ENCODE measurements around the gene KCNMA1. TPM values are rescaled to one million over a fixed set of nuclear protein-coding genes. Genes with fewer than 3 reads are reported as not detected.

Gene KCNMA1
- total RNA-seq, 1 donor from 2014 or later: not detected

GRCh38 chr10:76918106-76918505, 719.5 kb downstream of the KCNMA1 start:
- no peak for DNase-seq (ENCODE audit: low read depth in 2 of 2)

GRCh38 chr10:76917071-76917470, 720.5 kb downstream of the KCNMA1 start:
- no peak for DNase-seq (ENCODE audit: low read depth in 2 of 2)

- DNase-seq (ENCODE audit: low read depth in 2 of 2): no peak
These were observed 721.1 kb downstream of the KCNMA1 start for GRCh38 chr10:76916536-76916935.

GRCh38 chr10:76915316-76915715, 722.3 kb downstream of the KCNMA1 start:
- DNase-seq (ENCODE audit: low read depth in 2 of 2): no peak

- DNase-seq (ENCODE audit: low read depth in 2 of 2): no peak
These were observed 726.4 kb downstream of the KCNMA1 start for GRCh38 chr10:76911184-76911583.

GRCh38 chr10:76910184-76910962, 727.2 kb downstream of the KCNMA1 start:
- DNase-seq (ENCODE audit: low read depth in 2 of 2): no peak

GRCh38 chr10:76906256-76906655, 731.4 kb downstream of the KCNMA1 start:
- DNase-seq (ENCODE audit: low read depth in 2 of 2): no peak

- DNase-seq (ENCODE audit: low read depth in 2 of 2): peak in 1 of 2 donors; percentile 33
These were observed 732.4 kb downstream of the KCNMA1 start for GRCh38 chr10:76905251-76905650.

- DNase-seq (ENCODE audit: low read depth in 2 of 2): no peak
These were observed 734.1 kb downstream of the KCNMA1 start for GRCh38 chr10:76903387-76903945.

- peak in 1 of 2 donors; percentile 38 for DNase-seq (ENCODE audit: low read depth in 2 of 2)
These were observed 734.7 kb downstream of the KCNMA1 start for GRCh38 chr10:76902949-76903348.

GRCh38 chr10:76901701-76902100, 735.9 kb downstream of the KCNMA1 start:
- no peak for DNase-seq (ENCODE audit: low read depth in 2 of 2)

- peak in 1 of 2 donors; percentile 13 for DNase-seq (ENCODE audit: low read depth in 2 of 2)
These were observed 738.1 kb downstream of the KCNMA1 start for GRCh38 chr10:76899490-76899889.

- no peak for DNase-seq (ENCODE audit: low read depth in 2 of 2)
These were observed 744.7 kb downstream of the KCNMA1 start for GRCh38 chr10:76892766-76893479.

GRCh38 chr10:76887223-76888010, 750.2 kb downstream of the KCNMA1 start:
- DNase-seq (ENCODE audit: low read depth in 2 of 2): no peak

- DNase-seq (ENCODE audit: low read depth in 2 of 2): no peak
These were observed 751.8 kb downstream of the KCNMA1 start for GRCh38 chr10:76885816-76886215.

GRCh38 chr10:76884673-76885275, 752.8 kb downstream of the KCNMA1 start:
- no peak for DNase-seq (ENCODE audit: low read depth in 2 of 2)

GRCh38 chr10:76883596-76883995, 754.0 kb downstream of the KCNMA1 start:
- DNase-seq (ENCODE audit: low read depth in 2 of 2): peak in 1 of 2 donors; percentile 34

- no peak for DNase-seq (ENCODE audit: low read depth in 2 of 2)
These were observed 754.8 kb downstream of the KCNMA1 start for GRCh38 chr10:76882796-76883195.

GRCh38 chr10:76882245-76882644, 755.4 kb downstream of the KCNMA1 start:
- no peak for DNase-seq (ENCODE audit: low read depth in 2 of 2)

- DNase-seq (ENCODE audit: low read depth in 2 of 2): no peak
These were observed 756.0 kb downstream of the KCNMA1 start for GRCh38 chr10:76881477-76882220.

- no peak for DNase-seq (ENCODE audit: low read depth in 2 of 2)
These were observed 756.7 kb downstream of the KCNMA1 start for GRCh38 chr10:76880931-76881330.

Measured in lung microvascular endothelial cell (primary cell).